WTC11 (cell line): ENCODE data around the gene MTPN.

Experiments used
- ARID4B ChIP-seq: sonication (generic); formaldehyde crosslinking; IDR thresholded peaks from 2 replicates; pipeline ENCODE4 v1.8.0; 2023; ENCODE audit warnings: missing genetic modification reagents, mild to moderate bottlenecking, borderline replicate concordance
- CREM ChIP-seq: sonication (generic); formaldehyde crosslinking; IDR thresholded peaks from 2 replicates; pipeline ENCODE4 v1.8.1; 2022; ENCODE audit warnings: mild to moderate bottlenecking, missing genetic modification reagents, moderate library complexity
- CTCF ChIP-seq: fragments of 200-600 bp; IDR thresholded peaks from 2 replicates; pipeline ENCODE4 v1.8.0; 2022; ENCODE audit warnings: antibody characterized with exemption
- ESRRA ChIP-seq: sonication (generic); formaldehyde crosslinking; IDR thresholded peaks from 2 replicates; pipeline ENCODE4 v1.8.1; 2022; ENCODE audit warnings: mild to moderate bottlenecking, missing genetic modification reagents, borderline replicate concordance
- FOXP4 ChIP-seq: sonication (generic); formaldehyde crosslinking; IDR thresholded peaks from 2 replicates; pipeline ENCODE4 v1.8.0; 2022; ENCODE audit warnings: mild to moderate bottlenecking, missing genetic modification reagents
- IRF1 ChIP-seq: sonication (generic); formaldehyde crosslinking; IDR thresholded peaks from 2 replicates; pipeline ENCODE4 v1.8.0; 2023; ENCODE audit warnings: missing genetic modification reagents
- KAT7 ChIP-seq: sonication (generic); formaldehyde crosslinking; IDR thresholded peaks from 2 replicates; pipeline ENCODE4 v1.8.1; 2023; ENCODE audit warnings: missing genetic modification reagents, mild to moderate bottlenecking, borderline replicate concordance
- MAX ChIP-seq: sonication (generic); formaldehyde crosslinking; IDR thresholded peaks from 2 replicates; pipeline ENCODE4 v1.8.0; 2022; ENCODE audit warnings: mild to moderate bottlenecking, missing genetic modification reagents
- SP1 ChIP-seq: sonication (generic); formaldehyde crosslinking; conservative IDR thresholded peaks from 2 replicates; pipeline ENCODE4 v1.8.1; 2022; ENCODE audit warnings: missing genetic modification reagents
- TCF7 ChIP-seq: sonication (generic); formaldehyde crosslinking; IDR thresholded peaks from 2 replicates; pipeline ENCODE4 v1.8.0; 2022; ENCODE audit warnings: mild to moderate bottlenecking, low read depth, missing genetic modification reagents, moderate library complexity
- TEAD4 ChIP-seq: sonication (generic); formaldehyde crosslinking; IDR thresholded peaks from 2 replicates; pipeline ENCODE4 v1.8.0; 2022; ENCODE audit warnings: mild to moderate bottlenecking, missing genetic modification reagents
- ZBTB43 ChIP-seq: sonication (generic); formaldehyde crosslinking; IDR thresholded peaks from 2 replicates; pipeline ENCODE4 v1.8.1; 2023; ENCODE audit warnings: mild to moderate bottlenecking, missing genetic modification reagents
- ZNF281 ChIP-seq: sonication (generic); formaldehyde crosslinking; IDR thresholded peaks from 2 replicates; pipeline ENCODE4 v1.8.0; 2023; ENCODE audit warnings: mild to moderate bottlenecking, missing genetic modification reagents
- ZNF317 ChIP-seq: sonication (generic); formaldehyde crosslinking; IDR thresholded peaks from 2 replicates; pipeline ENCODE4 v1.8.1; 2023; ENCODE audit warnings: low read depth, mild to moderate bottlenecking, moderate library complexity, missing genetic modification reagents, borderline replicate concordance

- no peak for TF ChIP-seq CTCF
- TF ChIP-seq MAX (CRISPR knock-in tag): no peak
- TF ChIP-seq CREM (CRISPR knock-in tag): no peak
- TF ChIP-seq IRF1: no peak
- TF ChIP-seq TCF7 (CRISPR knock-in tag): no peak
- no peak for TF ChIP-seq ZNF281 (CRISPR knock-in tag)
- no peak for TF ChIP-seq ARID4B
- no peak for TF ChIP-seq ESRRA
- no peak for TF ChIP-seq SP1 (CRISPR knock-in tag)
- TF ChIP-seq ZNF317 (CRISPR knock-in tag): no peak
- no peak for TF ChIP-seq TEAD4
- no peak for TF ChIP-seq FOXP4 (CRISPR knock-in tag)
- no peak for TF ChIP-seq KAT7 (CRISPR knock-in tag)
- no peak for TF ChIP-seq ZBTB43 (CRISPR knock-in tag)
These were observed 2.0 kb downstream of the MTPN start for GRCh38 chr7:135975166-135975565.
